HepG2 (cell line): ENCODE results near the gene NPAS2. TPM values are rescaled to one million over a fixed set of nuclear protein-coding genes. Genes with fewer than 3 reads are reported as not detected.

Experiments
- ATAC-seq: fragments of 200-7000 bp; cut with Tn5 transposase; 3 replicates; pipeline ENCODE4 v1.9.1; 2020; ENCODE audit warnings: mild to moderate bottlenecking, moderate library complexity
- BruUV-seq: library from RNA; stranded (reverse); fragments of 400-500 nt; replicated peaks from 2 replicates; lab custom pipeline; 2021; lab: Mats Ljungman, UMichigan
- CTCF ChIA-PET: fragments of 300-600 bp; formaldehyde crosslinking; extraction: SDS; loops from one replicate; lab custom pipeline; 2021; ENCODE audit warnings: low total read pairs, inconsistent platforms, low intra/inter-chr PET ratio; lab: Yijun Ruan, JAX
- POLR2A ChIA-PET: fragments of 350-600 bp; sonication (Branson Sonifier 250); formaldehyde crosslinking; loops from one replicate; lab custom pipeline; 2020; ENCODE audit warnings: antibody characterized with exemption, inconsistent platforms; lab: Yijun Ruan, JAX
- DNase-seq: peaks from one replicate; pipeline ENCODE4 v3.0.0-alpha.2; 2015; ENCODE audit warnings: low spot score
- FAIRE-seq: peaks from 3 replicates; lab custom pipeline; 2011; peaks lifted over from hg19 to GRCh38; lab: Jason Lieb, UNC
- H2AFZ ChIP-seq: one replicate; pipeline ENCODE4 v1.6.1; 2011; ENCODE audit warnings: low read length, inconsistent platforms
- H3K27ac ChIP-seq: fragments of 300-600 bp; 3 replicates; pipeline ENCODE4 v1.8.0; 2011; ENCODE audit warnings: mixed run types, mild to moderate bottlenecking, mixed read lengths, low read length, inconsistent platforms; ENCODE audit not compliant: insufficient read depth; ENCODE audit errors: extremely low read length
- H3K27me3 ChIP-seq, 2 experiments: fragments of 200-600 bp in 1 of 2; 2 replicates in 1 of 2; 3 replicates in 1 of 2; pipeline versions ENCODE4 v1.6.0 to v1.8.0; 2011; ENCODE audit warnings: low read length in 2 of 2, mild to moderate bottlenecking in 2 of 2, moderate library complexity in 2 of 2, inconsistent platforms in 1 of 2; ENCODE audit not compliant: insufficient read depth in 2 of 2, control insufficient read depth in 1 of 2
- H3K36me3 ChIP-seq, 2 experiments: fragments of 200-600 bp in 1 of 2; replicated peaks in 1 of 2; 2 replicates in 1 of 2; 3 replicates in 1 of 2; pipeline versions ENCODE4 v1.5.1 to v1.8.0; 2011; ENCODE audit warnings: low read length in 2 of 2, inconsistent platforms in 1 of 2; ENCODE audit not compliant: insufficient read depth in 2 of 2, control insufficient read depth in 1 of 2
- H3K4me1 ChIP-seq: 2 replicates; pipeline ENCODE4 v1.5.1; 2012; ENCODE audit warnings: low read length, inconsistent platforms; ENCODE audit not compliant: insufficient read depth
- H3K4me2 ChIP-seq: 2 replicates; pipeline ENCODE4 v1.6.0; 2011; ENCODE audit warnings: low read depth, low read length, inconsistent platforms
- H3K4me3 ChIP-seq, 3 experiments: fragments of 200-600 bp in 1 of 3; sonication (generic), shearing (Covaris generic) in 1 of 3; replicated peaks in 1 of 3; 2 replicates each; pipeline ENCODE4 v1.5.1; 2011 to 2016; ENCODE audit warnings: low read length in 3 of 3, inconsistent platforms in 2 of 3, low read depth in 2 of 3, mild to moderate bottlenecking in 2 of 3, control low read depth in 1 of 3, mixed read lengths in 1 of 3; ENCODE audit not compliant: insufficient read depth in 1 of 3
- H3K79me2 ChIP-seq: one replicate; pipeline ENCODE4 v1.6.1; 2011; ENCODE audit warnings: low read length, inconsistent platforms; ENCODE audit not compliant: insufficient read depth
- H3K9ac ChIP-seq: 2 replicates; pipeline ENCODE4 v1.6.0; 2011; ENCODE audit warnings: mild to moderate bottlenecking, low read depth, low read length, inconsistent platforms; ENCODE audit not compliant: insufficient read depth
- H3K9me3 ChIP-seq: 2 replicates; pipeline ENCODE4 v1.5.1; 2012; ENCODE audit warnings: mild to moderate bottlenecking, low read length
- H4K20me1 ChIP-seq: 2 replicates; pipeline ENCODE4 v1.6.0; 2011; ENCODE audit warnings: inconsistent platforms, mild to moderate bottlenecking, low read length, moderate library complexity; ENCODE audit not compliant: insufficient read depth
- HOXA7 ChIP-seq: sonication (generic); formaldehyde crosslinking; IDR thresholded peaks from 2 replicates; pipeline ENCODE4 v1.8.1; 2022; ENCODE audit warnings: mild to moderate bottlenecking, missing genetic modification reagents, moderate library complexity
- NR2C2 ChIP-seq: sonication (generic); formaldehyde crosslinking; IDR thresholded peaks from 2 replicates; pipeline ENCODE4 v1.4.0; 2020; ENCODE audit warnings: missing genetic modification reagents, mild to moderate bottlenecking, moderate library complexity, borderline replicate concordance
- RBM22 ChIP-seq: fragments of 200-400 bp; formaldehyde crosslinking; optimal IDR thresholded peaks from 2 replicates; pipeline ENCODE3; 2017; ENCODE audit warnings: mild to moderate bottlenecking, low read length, moderate library complexity
- TP53 ChIP-seq: sonication (generic); formaldehyde crosslinking; conservative IDR thresholded peaks from 2 replicates; pipeline ENCODE4 v1.4.0; 2020; ENCODE audit warnings: missing genetic modification reagents
- WGBS: methylation state at CpG from one replicate; pipeline ENCODE4 v1.1.6; 2017; ENCODE audit warnings: low lambda C conversion rate; 5-methylcytosine and 5-hydroxymethylcytosine counted together
- in situ Hi-C: cut with HindIII; loops from 2 replicates; pipeline ENCODE4 v1.10.0; 2017; ENCODE audit warnings: low pct_unique_long_range_greater_than_20kb; ENCODE audit not compliant: extremely low pct_ligation_motif_present
- intact Hi-C: fragments of 100-400 bp; cut with micrococcal nuclease; formaldehyde crosslinking; loops from one replicate; pipeline ENCODE4 v1.10.0; 2022; ENCODE audit not compliant: unreplicated experiment
- polyA plus RNA-seq, 8 experiments: library from polyadenylated mRNA; depleted of rRNA in 3 of 8; stranded (reverse) in 7 of 8; unstranded in 1 of 8; fragments of >200 nt; fragmentation: Illumina TruSeq in 4 of 8; extraction: Trizol in 4 of 8; gene quantifications; 2 replicates each; pipeline versions ENCODE4 v1.2.1 to v1.2.3, GENCODE V29; 2011 to 2016; ENCODE audit warnings: low read depth in 4 of 8, missing spikeins in 1 of 8, mixed read lengths in 1 of 8; ENCODE audit not compliant: insufficient read depth in 1 of 8
- total RNA-seq, 5 experiments: library from RNA; depleted of rRNA; stranded (reverse); fragments of >200 nt; fragmentation: Illumina TruSeq; extraction: Trizol; gene quantifications; 2 replicates each; pipeline ENCODE4 v1.2.3, GENCODE V29; 2016; ENCODE audit warnings: low read depth in 1 of 5
- TF ChIP-seq, protein P1 (sequence below), 2 experiments: IDR thresholded peaks; 2 replicates each; pipeline ENCODE4 v1.6.1; 2011 to 2012; ENCODE audit warnings: low read length in 2 of 2, borderline replicate concordance in 1 of 2, low read depth in 1 of 2, mild to moderate bottlenecking in 1 of 2, moderate library complexity in 1 of 2

Gene NPAS2
- total and polyA plus RNA-seq, 2 of the 13 experiments (the other 11 are each of a cell fraction or from before 2014, with no cell fraction given), result 14.8 to 37.5 TPM

DNA sequence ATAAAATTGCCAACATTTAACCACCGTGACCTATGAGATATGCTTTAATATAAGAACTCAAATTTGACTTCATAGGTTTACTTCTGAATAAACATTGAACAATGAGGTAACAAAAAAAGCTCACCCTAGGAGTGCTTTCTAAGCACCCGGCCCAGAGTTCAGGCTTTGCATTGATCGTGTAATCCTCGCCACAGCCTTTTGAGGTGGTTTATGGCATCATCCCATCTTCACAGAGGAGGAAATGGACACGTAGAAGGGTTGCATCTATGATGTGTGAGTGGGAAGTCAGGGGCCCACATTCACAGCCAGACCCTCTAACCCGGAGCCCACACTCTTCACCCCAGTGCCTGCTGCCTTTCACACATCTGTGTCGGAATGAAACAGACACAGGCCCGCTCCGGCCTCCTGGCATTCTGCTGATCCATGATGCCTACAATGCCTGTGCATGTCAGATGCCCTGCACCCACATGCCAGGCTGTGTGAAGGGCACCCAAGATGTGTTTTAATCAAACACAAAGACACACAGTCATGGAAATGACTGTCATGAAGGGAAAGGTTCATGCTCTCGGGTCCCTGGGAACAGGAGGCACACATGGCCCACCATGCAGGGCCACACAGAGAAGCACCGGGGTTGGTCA, 133.6 kb downstream of the NPAS2 start:
- Histone ChIP-seq H3K4me1 (no peaks in the 10 kb centered on the region), H3K9me3 (no peaks in the 10 kb centered on the region), H3K27ac (no peak overlapping the region), H3K79me2 (no peaks in the 10 kb centered on the region), H3K4me3 (no peak overlapping the region), H3K27me3 (no peaks in the 10 kb centered on the region), H3K36me3 (peaks cover 5 to 42% of the 10 kb centered on the region in 2 experiments), H3K9ac (no peak overlapping the region), H2AFZ (no peak overlapping the region), H3K4me2 (no peak overlapping the region), H4K20me1 (no peaks in the 10 kb centered on the region)
- DNase-seq, result no peak
- intact Hi-C loops, result no loop called here
- ChIA-PET POLR2A (no interaction called here), CTCF (no interaction called here)
- 97% methylated on average over 11 of the region's 11 CpGs for WGBS
- TF ChIP-seq HOXA7 (no peak), RBM22 (peak; percentile 63)
- in situ Hi-C loops, result no loop called here
- no TSS peak for BruUV-seq
- FAIRE-seq, result no peak
- ATAC-seq, result no peak

DNA sequence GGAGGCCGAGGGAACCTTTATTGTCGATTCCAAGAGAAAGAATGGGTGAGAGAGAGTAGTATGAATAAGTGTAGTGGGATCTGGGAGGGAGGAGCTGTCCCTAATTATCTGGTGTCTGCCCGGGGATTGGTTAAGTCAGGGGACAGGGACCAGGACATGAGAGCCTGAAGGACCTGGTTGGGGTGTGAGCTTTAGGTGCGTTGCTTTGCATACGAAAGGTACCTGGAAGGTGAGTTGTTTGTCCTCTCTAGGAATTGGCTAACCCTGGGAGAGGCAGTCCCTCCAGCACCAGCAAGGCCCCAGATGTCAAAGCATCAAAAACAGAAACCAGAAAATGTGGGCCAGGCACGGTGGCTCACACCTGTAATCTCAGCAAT, 134.1 kb downstream of the NPAS2 start:
- Histone ChIP-seq H3K9me3 (no peaks in the 10 kb centered on the region), H4K20me1 (no peaks in the 10 kb centered on the region), H3K4me3 (no peak overlapping the region), H3K9ac (no peak overlapping the region), H3K27me3 (no peaks in the 10 kb centered on the region), H2AFZ (no peak overlapping the region), H3K79me2 (no peaks in the 10 kb centered on the region), H3K4me1 (no peaks in the 10 kb centered on the region), H3K27ac (no peak overlapping the region), H3K4me2 (no peak overlapping the region), H3K36me3 (peaks cover 5 to 37% of the 10 kb centered on the region in 2 experiments)
- no peak for FAIRE-seq
- TF ChIP-seq NR2C2 (CRISPR knock-in tag) (no peak), TP53 (no peak)
- TF ChIP-seq, protein P1, sequence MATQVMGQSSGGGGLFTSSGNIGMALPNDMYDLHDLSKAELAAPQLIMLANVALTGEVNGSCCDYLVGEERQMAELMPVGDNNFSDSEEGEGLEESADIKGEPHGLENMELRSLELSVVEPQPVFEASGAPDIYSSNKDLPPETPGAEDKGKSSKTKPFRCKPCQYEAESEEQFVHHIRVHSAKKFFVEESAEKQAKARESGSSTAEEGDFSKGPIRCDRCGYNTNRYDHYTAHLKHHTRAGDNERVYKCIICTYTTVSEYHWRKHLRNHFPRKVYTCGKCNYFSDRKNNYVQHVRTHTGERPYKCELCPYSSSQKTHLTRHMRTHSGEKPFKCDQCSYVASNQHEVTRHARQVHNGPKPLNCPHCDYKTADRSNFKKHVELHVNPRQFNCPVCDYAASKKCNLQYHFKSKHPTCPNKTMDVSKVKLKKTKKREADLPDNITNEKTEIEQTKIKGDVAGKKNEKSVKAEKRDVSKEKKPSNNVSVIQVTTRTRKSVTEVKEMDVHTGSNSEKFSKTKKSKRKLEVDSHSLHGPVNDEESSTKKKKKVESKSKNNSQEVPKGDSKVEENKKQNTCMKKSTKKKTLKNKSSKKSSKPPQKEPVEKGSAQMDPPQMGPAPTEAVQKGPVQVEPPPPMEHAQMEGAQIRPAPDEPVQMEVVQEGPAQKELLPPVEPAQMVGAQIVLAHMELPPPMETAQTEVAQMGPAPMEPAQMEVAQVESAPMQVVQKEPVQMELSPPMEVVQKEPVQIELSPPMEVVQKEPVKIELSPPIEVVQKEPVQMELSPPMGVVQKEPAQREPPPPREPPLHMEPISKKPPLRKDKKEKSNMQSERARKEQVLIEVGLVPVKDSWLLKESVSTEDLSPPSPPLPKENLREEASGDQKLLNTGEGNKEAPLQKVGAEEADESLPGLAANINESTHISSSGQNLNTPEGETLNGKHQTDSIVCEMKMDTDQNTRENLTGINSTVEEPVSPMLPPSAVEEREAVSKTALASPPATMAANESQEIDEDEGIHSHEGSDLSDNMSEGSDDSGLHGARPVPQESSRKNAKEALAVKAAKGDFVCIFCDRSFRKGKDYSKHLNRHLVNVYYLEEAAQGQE (IDR thresholded peaks at IDR 0.05; ENCODE audit: borderline replicate concordance in 1 of 2, low read depth in 1 of 2, low read length in 2 of 2), result no peak
- WGBS, result 96% methylated on average over 6 of the region's 6 CpGs
- no TSS peak for BruUV-seq
- no peak for ATAC-seq
- in situ Hi-C loops, result no loop called here
- ChIA-PET POLR2A (no interaction called here), CTCF (no interaction called here)
- no peak for DNase-seq
- intact Hi-C loops, result no loop called here
